GM18867 (cell line): ENCODE measurements around the gene RARB.

ENCODE experiments used
- ATAC-seq: cut with Tn5 transposase; IDR thresholded peaks from one replicate; pipeline ENCODE4 v1.9.1; 2021; ENCODE audit warnings: mild to moderate bottlenecking, moderate library complexity; ENCODE audit not compliant: unreplicated experiment

RARB gene

GRCh38 chr3:25447285-25447684 is 19.2 kb downstream of the RARB start:
- no peak for ATAC-seq

GRCh38 chr3:25447925-25448324 is 19.9 kb downstream of the RARB start:
- ATAC-seq: no peak

GRCh38 chr3:25448750-25449692 is 21.0 kb downstream of the RARB start:
- no peak for ATAC-seq

GRCh38 chr3:25449857-25450256 is 21.8 kb downstream of the RARB start:
- ATAC-seq: no peak

- ATAC-seq: no peak
Measured at GRCh38 chr3:25452192-25452591, 24.1 kb downstream of the RARB start.

GRCh38 chr3:25452740-25453139 is 24.7 kb downstream of the RARB start:
- no peak for ATAC-seq

GRCh38 chr3:25453619-25454004 is 25.5 kb downstream of the RARB start:
- no peak for ATAC-seq

GRCh38 chr3:25454005-25454927 is 26.2 kb downstream of the RARB start:
- ATAC-seq: no peak

- no peak for ATAC-seq
Measured at GRCh38 chr3:25455441-25456132, 27.5 kb downstream of the RARB start.

GRCh38 chr3:25456723-25457670 is 28.9 kb downstream of the RARB start:
- ATAC-seq: no peak

- ATAC-seq: no peak
Measured at GRCh38 chr3:25457671-25458419, 29.8 kb downstream of the RARB start.

- no peak for ATAC-seq
Measured at GRCh38 chr3:25458420-25458814, 30.4 kb downstream of the RARB start.

GRCh38 chr3:25460751-25461150 is 32.7 kb downstream of the RARB start:
- ATAC-seq: peak; percentile 99

GRCh38 chr3:25461946-25462345 is 33.9 kb downstream of the RARB start:
- ATAC-seq: no peak

- ATAC-seq: no peak
Measured at GRCh38 chr3:25462495-25462894, 34.4 kb downstream of the RARB start.

GRCh38 chr3:25463836-25464418 is 35.9 kb downstream of the RARB start:
- ATAC-seq: no peak

- no peak for ATAC-seq
Measured at GRCh38 chr3:25465266-25465860, 37.3 kb downstream of the RARB start.

- ATAC-seq: no peak
Measured at GRCh38 chr3:25468866-25469319, 40.8 kb downstream of the RARB start.
